NCI-H2029 (cell line): ENCODE measurements around the gene RNF214.
"Not testable (repeated sequence)": the region's sequence is repeated elsewhere in the genome, so short reads cannot be mapped to it uniquely, and the experiment has no call there.

Experiments
- DNase-seq: peaks from one replicate; lab custom pipeline; 2025; lab: John Stamatoyannopoulos, UW

The RNF214 gene

GRCh38 chr11:117197516-117198456 is 34.7 kb upstream of the RNF214 start:
- no peak for DNase-seq

GRCh38 chr11:117198613-117199012 is 33.9 kb upstream of the RNF214 start:
- no peak for DNase-seq

DNA sequence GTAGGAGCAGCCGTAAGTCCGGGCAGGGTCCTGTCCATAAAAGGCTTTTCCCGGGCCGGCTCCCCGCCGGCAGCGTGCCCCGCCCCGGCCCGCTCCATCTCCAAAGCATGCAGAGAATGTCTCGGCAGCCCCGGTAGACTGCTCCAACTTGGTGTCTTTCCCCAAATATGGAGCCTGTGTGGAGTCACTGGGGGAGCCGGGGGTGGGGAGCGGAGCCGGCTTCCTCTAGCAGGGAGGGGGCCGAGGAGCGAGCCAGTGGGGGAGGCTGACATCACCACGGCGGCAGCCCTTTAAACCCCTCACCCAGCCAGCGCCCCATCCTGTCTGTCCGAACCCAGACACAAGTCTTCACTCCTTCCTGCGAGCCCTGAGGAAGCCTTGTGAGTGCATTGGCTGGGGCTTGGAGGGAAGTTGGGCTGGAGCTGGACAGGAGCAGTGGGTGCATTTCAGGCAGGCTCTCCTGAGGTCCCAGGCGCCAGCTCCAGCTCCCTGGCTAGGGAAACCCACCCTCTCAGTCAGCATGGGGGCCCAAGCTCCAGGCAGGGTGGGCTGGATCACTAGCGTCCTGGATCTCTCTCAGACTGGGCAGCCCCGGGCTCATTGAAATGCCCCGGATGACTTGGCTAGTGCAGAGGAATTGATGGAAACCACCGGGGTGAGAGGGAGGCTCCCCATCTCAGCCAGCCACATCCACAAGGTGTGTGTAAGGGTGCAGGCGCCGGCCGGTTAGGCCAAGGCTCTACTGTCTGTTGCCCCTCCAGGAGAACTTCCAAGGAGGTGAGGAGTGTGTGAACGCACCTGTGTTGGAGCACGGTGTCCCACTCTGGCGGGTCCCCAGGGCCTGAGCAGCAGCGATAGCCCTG is 33.2 kb upstream of the RNF214 start, which contains the start of gene TAGLN:
TAGLN (plus strand) TSS at position 318 of the 863 bp plus-strand sequence. CDS start 3,644 bp downstream, outside the sequence.
- no peak for DNase-seq

DNA sequence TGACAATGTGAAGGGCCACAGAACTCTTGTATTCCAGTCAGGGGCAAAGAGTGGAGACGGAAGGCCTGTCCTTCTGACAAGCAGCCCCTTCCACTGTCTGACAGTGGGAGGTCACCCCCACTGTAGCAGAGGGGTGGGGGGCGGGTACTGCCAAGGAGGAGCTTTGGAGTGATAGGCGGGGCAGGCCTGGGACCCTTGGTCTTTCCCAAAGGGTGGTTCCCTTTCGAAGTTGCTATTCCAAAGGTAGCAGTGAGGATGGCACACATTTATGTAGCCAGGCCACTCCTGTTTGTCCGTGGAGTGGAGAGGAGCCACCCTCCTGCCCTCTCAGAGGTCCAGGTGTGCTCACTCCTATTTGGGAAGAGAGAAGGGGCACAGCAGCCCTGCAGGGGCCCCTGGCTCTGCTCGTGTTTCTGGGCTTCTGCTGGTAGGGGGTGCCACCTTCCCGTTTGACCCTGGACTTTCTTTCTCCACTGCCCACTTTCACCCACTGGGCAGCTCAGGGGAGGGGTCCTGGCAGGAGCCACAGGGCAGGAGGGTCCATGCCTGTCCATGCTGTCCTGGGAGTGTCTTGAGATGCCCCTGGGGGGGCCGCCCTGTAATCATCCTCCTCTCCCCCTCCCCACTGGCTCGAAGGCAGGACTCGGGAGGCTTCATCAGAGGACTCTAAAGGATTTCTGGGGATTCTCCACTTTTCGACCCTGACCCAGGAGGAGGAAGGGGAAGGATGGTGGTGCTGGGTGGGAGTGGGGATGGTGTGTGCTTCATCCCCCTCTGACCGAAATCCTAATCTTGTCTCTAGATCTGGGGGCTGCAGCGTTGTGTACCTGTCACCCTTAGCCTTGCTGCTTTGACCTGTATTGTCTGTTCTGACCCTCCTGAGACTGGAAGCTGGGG is 32.3 kb upstream of the RNF214 start:
- no peak for DNase-seq

DNA sequence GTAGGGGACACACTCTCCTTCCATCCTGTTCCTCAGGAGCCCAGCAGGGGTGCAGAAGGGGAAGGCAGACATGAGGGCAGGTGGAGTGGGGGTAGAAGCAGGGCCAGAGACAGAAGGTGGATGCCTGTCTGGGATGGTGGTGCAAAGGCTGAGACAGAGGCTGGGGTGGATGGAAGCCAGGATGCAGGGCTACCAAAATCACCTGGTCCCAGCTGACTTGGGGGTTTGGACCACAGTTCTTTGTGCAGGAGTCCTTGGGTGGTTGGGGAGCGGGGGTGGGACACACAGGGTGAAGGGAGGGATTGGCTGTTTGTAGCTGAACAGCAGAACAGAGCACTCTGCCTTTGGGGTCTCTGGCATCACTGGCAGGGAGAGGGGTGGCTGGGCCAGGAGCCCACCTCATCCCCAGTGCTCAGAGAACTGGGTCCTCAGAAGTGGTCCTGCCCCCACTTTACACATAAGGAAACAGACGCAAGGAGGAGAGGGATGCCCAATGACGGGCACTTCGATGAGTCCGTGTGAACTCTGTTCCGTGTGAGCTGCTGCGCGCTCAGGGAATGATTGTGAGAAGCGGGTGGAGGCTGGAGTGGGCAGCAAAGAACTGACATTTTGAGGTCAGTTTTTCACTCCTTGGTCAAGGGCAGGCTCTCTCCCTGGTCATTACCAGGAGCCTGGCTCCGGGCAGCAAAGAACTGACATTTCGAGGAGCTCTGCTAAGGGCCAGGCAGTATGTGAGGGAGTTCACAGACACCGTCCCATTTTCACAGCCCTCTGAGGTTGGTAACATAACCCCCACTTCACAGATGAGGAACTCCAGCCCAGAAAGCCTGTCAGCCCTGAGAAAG is 31.4 kb upstream of the RNF214 start:
- DNase-seq: no peak

GRCh38 chr11:117201658-117202305 is 30.7 kb upstream of the RNF214 start:
- DNase-seq: no peak

DNA sequence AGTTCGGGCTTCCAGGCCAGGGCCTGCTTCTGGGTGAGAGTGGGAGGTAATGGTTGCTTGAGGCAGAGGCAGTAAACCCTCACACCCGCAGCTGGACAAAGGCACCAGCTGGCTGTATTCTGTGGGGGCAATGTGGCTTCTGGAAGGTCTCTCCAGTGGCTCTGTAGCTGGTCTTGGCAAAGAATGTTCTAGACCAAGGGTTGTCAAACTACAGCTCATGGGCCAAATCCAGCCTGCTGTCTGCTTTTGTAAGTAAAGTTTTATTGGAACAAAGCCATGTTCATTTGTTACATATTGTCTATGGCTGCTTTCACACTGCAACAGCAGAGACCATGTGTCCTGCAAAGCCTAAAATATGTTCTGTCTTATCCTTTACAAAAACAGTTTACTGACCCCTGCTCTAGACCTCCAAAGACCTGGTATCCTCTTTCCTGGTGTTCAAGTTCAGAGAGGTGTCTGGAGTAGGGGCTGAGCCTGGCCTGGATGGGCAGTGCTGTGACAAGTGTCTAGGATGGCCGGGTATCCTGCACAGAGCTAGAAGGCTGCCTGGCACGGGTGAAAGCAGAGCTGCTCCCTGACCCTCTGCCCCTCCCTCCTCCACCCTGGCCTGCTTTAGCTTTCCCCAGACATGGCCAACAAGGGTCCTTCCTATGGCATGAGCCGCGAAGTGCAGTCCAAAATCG is 29.9 kb upstream of the RNF214 start:
- no peak for DNase-seq

GRCh38 chr11:117203069-117203407 is 29.4 kb upstream of the RNF214 start:
- no peak for DNase-seq

DNA sequence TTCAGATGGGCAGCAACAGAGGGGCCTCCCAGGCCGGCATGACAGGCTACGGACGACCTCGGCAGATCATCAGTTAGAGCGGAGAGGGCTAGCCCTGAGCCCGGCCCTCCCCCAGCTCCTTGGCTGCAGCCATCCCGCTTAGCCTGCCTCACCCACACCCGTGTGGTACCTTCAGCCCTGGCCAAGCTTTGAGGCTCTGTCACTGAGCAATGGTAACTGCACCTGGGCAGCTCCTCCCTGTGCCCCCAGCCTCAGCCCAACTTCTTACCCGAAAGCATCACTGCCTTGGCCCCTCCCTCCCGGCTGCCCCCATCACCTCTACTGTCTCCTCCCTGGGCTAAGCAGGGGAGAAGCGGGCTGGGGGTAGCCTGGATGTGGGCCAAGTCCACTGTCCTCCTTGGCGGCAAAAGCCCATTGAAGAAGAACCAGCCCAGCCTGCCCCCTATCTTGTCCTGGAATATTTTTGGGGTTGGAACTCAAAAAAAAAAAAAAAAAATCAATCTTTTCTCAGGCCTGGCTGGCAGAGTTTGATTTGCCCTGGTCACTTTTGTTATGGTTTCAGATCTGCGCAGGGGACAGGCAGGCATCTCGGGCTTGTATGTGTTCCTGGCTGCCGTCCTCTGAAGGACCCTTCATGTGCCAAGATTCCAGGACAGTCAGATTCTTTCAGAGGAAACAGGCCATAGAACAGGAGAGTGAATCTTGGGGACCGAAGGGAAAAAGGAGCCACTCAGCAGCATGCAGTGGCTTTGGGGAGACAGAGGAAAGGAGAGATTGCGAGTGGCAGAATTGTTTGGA is 28.0 kb upstream of the RNF214 start:
- DNase-seq: no peak

DNA sequence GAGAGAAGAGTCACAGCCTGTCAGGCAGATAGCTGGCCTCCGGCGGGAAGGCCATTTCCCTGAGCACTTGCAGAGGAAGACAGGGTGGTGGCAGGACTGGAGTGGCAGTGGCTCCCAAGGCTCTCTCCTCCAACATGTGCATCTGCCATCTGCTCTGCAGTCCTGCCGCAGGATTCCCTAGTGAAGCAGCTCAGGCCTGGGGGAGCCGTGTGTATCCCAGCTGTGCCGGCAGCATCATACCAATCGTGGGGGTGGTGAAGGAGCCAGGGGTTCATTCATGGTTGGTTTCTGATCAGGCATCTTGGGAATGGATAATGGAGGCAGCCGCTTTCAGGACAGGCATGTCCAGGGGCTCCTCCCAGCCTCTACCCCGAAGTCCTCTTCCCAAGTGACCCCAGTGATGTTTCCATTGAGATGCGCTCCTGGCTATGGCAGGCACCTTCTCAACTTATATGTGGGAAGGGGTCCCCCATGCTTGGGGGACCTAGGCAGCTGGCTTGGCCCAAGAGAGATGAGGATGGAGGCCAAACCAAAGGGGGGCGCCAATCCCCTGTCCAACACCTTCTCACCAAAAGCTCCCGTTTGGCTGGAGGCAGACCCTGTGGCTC is 27.2 kb upstream of the RNF214 start:
- no peak for DNase-seq

GRCh38 chr11:117206111-117206510 is 26.4 kb upstream of the RNF214 start:
- not testable (repeated sequence) for DNase-seq

GRCh38 chr11:117206859-117207258 is 25.6 kb upstream of the RNF214 start:
- DNase-seq: not testable (repeated sequence)

DNA sequence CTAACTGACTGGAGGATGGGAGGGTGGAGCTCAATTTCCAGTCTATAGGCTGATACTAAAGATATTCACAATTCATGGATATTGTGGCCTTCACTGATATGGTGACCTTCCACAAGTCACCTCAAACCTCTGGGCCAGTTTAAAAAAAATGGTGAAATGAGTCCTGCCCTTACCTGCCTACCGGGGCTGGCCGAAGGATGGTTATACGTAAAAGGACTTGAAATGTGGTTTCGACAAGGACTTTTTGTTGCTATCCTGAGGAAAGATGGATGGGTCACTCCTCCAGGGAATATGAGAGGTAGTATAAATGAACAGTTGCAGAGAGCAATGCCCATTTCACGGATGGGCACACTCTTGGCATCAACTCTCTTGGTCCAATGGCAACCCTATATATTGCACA is 25.0 kb upstream of the RNF214 start:
- DNase-seq: not testable (repeated sequence)

DNA sequence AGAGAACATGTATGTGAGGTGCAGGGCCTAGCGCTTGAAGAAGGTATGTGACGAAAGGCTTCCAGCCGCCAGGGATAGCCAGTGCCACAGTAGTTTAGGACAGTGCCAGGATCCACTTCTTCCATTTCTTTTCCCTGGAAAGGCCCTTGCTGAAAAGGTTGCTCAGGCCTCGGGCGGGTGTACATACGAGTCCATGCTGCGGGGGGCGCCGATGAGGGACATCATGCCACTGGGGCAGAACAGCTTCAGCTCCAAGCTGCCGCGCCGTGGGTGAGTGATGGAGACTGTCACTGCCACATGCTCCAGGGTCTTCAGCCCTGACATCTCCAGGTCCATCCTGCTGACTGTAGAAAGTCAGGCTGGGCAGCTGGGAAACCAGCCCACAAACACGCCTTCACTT is 23.8 kb upstream of the RNF214 start:
- not testable (repeated sequence) for DNase-seq

DNA sequence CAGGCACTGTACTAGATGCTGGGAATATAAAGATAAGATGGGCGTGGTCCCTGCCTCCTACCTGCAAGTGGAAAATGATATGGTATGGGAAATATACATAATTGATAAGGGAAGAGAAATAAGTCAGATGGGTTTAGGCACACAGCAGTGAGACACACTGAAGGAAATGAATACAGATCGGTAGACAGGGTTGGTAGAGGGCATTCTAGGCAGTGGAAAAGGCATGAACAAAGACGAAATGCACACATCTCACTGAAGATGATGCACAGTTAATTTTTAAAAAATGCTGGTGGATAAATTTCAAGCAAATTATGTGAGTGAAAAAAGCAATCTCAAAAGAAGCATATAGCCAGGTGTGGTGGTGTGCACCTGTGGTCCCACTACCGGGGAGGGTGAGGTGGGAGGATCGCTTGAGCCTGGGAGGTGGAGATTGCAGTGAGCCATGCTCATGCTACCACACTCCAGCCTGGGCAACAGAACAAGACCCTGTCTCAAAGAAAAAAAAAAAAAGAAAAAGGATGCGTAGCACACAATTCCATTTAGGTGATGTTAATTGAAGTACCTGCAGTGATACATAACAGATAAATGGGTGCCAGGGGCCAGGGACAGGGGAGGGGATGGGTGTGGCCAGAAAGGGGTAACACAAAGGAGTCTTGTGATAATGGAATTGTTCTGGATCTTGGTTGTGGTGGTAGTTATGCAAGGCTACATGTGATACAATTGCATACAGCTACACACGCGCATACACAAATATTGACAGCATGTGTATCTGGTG is 22.9 kb upstream of the RNF214 start:
- not testable (repeated sequence) for DNase-seq

- no peak for DNase-seq
These were observed 21.9 kb upstream of the RNF214 start for GRCh38 chr11:117210620-117211019.

DNA sequence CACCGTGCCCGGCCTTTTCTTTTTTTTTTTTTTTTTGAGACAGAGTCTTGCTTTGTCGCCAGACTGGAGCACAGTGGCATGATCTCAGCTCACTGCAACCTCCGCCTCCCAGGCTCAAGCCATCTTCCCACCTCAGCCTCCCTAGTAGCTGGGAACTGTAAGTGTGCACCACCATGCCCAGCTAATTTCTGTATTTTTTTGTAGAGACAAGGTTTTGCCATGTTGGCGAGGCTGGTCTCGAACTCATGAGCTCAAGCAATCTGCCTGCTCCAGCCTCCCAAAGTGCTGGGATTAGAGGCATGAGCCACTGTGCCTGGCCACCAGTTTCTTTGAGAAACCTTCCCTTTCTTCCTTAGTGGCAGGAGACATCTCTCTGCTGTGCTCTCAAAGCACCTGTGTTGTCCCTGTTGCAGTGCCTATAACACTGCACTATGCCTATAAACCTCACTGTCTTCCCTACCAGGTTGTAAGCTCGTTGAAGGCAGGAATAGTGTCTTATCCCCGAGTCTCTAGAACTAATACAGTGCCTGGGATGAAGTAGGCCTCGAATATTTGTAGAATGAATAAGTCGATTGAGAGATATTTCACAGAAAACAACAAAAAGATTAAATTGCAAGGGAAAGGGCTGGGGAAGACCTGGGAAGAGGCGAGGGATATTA is 19.6 kb upstream of the RNF214 start:
- DNase-seq: no peak
